ENCODE measurements around the gene SEPTIN6. TPM values are rescaled to one million over a fixed set of nuclear protein-coding genes. Genes with fewer than 3 reads are reported as not detected.

SEPTIN6 gene
- total and polyA plus RNA-seq, 2 of the 4 experiments (the other 2 are of a cell fraction), result 16.2 to 19.0 TPM

- Histone ChIP-seq H2AK9ac (replicated peaks; ENCODE audit: low read depth, low read length, poor library complexity) (no peak overlapping the region), H4K91ac (ENCODE audit: insufficient read depth, low read depth, low read length) (no peak overlapping the region), H3K27ac (ENCODE audit: insufficient read depth, low read length) (no peak overlapping the region), H2BK120ac (ENCODE audit: low read depth, low read length) (no peak overlapping the region), H3K27me3 (ENCODE audit: control insufficient read depth, insufficient read depth, low read length) (no peaks in the 10 kb centered on the region), H3K9me1 (ENCODE audit: insufficient read depth, low read length) (peaks cover 6% of the 10 kb centered on the region; the same call in 1 of the 2 replicates), H3K4ac (ENCODE audit: low read depth, low read length) (no peak overlapping the region), H2AK5ac (ENCODE audit: low read depth, low read length) (no peak overlapping the region), H3K56ac (ENCODE audit: extremely low read depth, insufficient read depth, low read length) (no peak overlapping the region), H2AFZ (replicated peaks; ENCODE audit: low read length, poor library complexity) (no peak overlapping the region), H3K4me3 (ENCODE audit: insufficient read depth, low read depth, low read length) (no peak overlapping the region), H3K4me2 (ENCODE audit: low read depth, low read length) (no peak overlapping the region), H3K23ac (ENCODE audit: low read depth, low read length) (no peak overlapping the region), H4K20me1 (ENCODE audit: insufficient read depth, low read length) (0 out of 2 replicates have a peak, but pooled peaks cover 3% of the 10 kb centered on the region), H3K79me1 (ENCODE audit: low read depth in 1 of 2, low read length in 2 of 2) (peaks cover 0 to 15% of the 10 kb centered on the region in 2 experiments; a peak in 2 of 4 replicates), H3K36me3 (ENCODE audit: control insufficient read depth, insufficient read depth, low read length) (no peaks in the 10 kb centered on the region), H3K9me3 (ENCODE audit: control insufficient read depth, insufficient read depth, low read length) (no peaks in the 10 kb centered on the region), H3K18ac (ENCODE audit: low read depth, low read length) (no peak overlapping the region), H3K4me1 (ENCODE audit: control insufficient read depth, insufficient read depth, low read length) (peaks cover 8% of the 10 kb centered on the region; the same call in 1 of the 2 replicates), H2BK20ac (ENCODE audit: low read depth, low read length) (no peak overlapping the region), H4K8ac (ENCODE audit: low read depth in 2 of 2, low read length in 2 of 2) (no peak overlapping the region), H2BK15ac (ENCODE audit: low read depth, low read length) (no peak overlapping the region), H2BK5ac (ENCODE audit: low read depth, low read length, poor library complexity, severe bottlenecking) (no peak overlapping the region), H3K9ac (ENCODE audit: low read depth, low read length) (no peak overlapping the region), H4K5ac (ENCODE audit: low read depth, low read length) (no peak overlapping the region), H3K14ac (replicated peaks; ENCODE audit: low read depth, low read length) (no peak overlapping the region)
- intact Hi-C loops (cut with micrococcal nuclease), result no loop called here
- no peak for DNase-seq
- ATAC-seq (ENCODE audit: low read depth), result no peak
- dilution Hi-C loops (cut with HindIII; ENCODE audit: low sequenced_read_pairs, unreplicated experiment), result no loop called here
- ChIA-PET CTCF (interaction anchor here (0.5 kb wide), 1 partner anchor 183 kb away, joined by 4 read pairs; no protein-coding TSS in a partner anchor), POLR2A (ENCODE audit: unreplicated experiment) (no interaction called here)
- in situ Hi-C loops (cut with MboI; ENCODE audit: low sequenced_read_pairs), result no loop called here
- WGBS, 2 experiments (ENCODE audit: extremely low coverage in 2 of 2, insufficient read length in 1 of 2), result no CpG with 5 or more reads among the region's 5 CpGs
- BruUV-seq (replicated peaks), result no TSS peak
- TF ChIP-seq RAD21 (IDR thresholded peaks at IDR 0.05; ENCODE audit: low read length) (no peak), RCOR1 (IDR thresholded peaks at IDR 0.05; ENCODE audit: insufficient replicate concordance, low read length) (no peak), ELK1 (IDR thresholded peaks at IDR 0.05; ENCODE audit: borderline replicate concordance, low read depth, low read length) (no peak), POLR2A (IDR thresholded peaks at IDR 0.05; ENCODE audit: low read depth, low read length) (no peak), SMC3 (IDR thresholded peaks at IDR 0.05; ENCODE audit: low read depth, low read length) (no peak), USF2 (IDR thresholded peaks at IDR 0.05; ENCODE audit: low read depth, low read length) (no peak), MAZ (IDR thresholded peaks at IDR 0.05; ENCODE audit: borderline replicate concordance, low read depth, low read length) (no peak), FOS (IDR thresholded peaks at IDR 0.05; ENCODE audit: low read depth, low read length) (no peak), MAFK (IDR thresholded peaks at IDR 0.05; ENCODE audit: low read depth, low read length) (no peak), CEBPB (IDR thresholded peaks at IDR 0.05; ENCODE audit: low read depth, low read length) (no peak), BHLHE40 (IDR thresholded peaks at IDR 0.05; ENCODE audit: low read depth, low read length) (no peak), MXI1 (IDR thresholded peaks at IDR 0.05; ENCODE audit: borderline replicate concordance, low read depth, low read length) (no peak), CHD1 (IDR thresholded peaks at IDR 0.05; ENCODE audit: low read depth, low read length) (no peak), RFX5 (IDR thresholded peaks at IDR 0.05; ENCODE audit: low read depth, low read length) (no peak)
- TF ChIP-seq, protein P1, sequence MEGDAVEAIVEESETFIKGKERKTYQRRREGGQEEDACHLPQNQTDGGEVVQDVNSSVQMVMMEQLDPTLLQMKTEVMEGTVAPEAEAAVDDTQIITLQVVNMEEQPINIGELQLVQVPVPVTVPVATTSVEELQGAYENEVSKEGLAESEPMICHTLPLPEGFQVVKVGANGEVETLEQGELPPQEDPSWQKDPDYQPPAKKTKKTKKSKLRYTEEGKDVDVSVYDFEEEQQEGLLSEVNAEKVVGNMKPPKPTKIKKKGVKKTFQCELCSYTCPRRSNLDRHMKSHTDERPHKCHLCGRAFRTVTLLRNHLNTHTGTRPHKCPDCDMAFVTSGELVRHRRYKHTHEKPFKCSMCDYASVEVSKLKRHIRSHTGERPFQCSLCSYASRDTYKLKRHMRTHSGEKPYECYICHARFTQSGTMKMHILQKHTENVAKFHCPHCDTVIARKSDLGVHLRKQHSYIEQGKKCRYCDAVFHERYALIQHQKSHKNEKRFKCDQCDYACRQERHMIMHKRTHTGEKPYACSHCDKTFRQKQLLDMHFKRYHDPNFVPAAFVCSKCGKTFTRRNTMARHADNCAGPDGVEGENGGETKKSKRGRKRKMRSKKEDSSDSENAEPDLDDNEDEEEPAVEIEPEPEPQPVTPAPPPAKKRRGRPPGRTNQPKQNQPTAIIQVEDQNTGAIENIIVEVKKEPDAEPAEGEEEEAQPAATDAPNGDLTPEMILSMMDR (conservative IDR thresholded peaks at IDR 0.05; ENCODE audit: low read depth, low read length), result no peak
Observed at GRCh38 chrX:119687661-119688413, 5.1 kb downstream of the SEPTIN6 start.

Data from IMR-90 (cell line).